Epithelial cell of prostate (primary cell): ENCODE measurements around the gene LAYN.
A peak's percentile ranks its signal among the peaks of the same experiment; 100 is the strongest.

Experiments used
- DNase-seq: peaks from one replicate; pipeline ENCODE4 v3.0.0-alpha.2; 2011; ENCODE audit warnings: low read depth, low spot score
- H3K27ac ChIP-seq: fragments of 450-650 bp; 2 replicates; pipeline ENCODE4 v1.5.1; 2017; ENCODE audit warnings: mild to moderate bottlenecking

The LAYN gene

GRCh38 chr11:111559800-111560464, 19.4 kb downstream of the LAYN start:
- H3K27ac ChIP-seq = no peak overlapping the region
- no peak for DNase-seq

GRCh38 chr11:111560800-111561199, 20.3 kb downstream of the LAYN start:
- H3K27ac ChIP-seq = peak overlapping the region; percentile 34
- no peak for DNase-seq

- peak overlapping the region; percentile 34 for H3K27ac ChIP-seq
Observed at GRCh38 chr11:111561306-111561705, 20.8 kb downstream of the LAYN start.

GRCh38 chr11:111561791-111562325, 21.3 kb downstream of the LAYN start:
- peak overlapping the region; percentile 34 for H3K27ac ChIP-seq
- DNase-seq = no peak

More at GRCh38 chr11:111561306-111561705, 20.8 kb downstream of the LAYN start:
- no peak for DNase-seq

- no peak for DNase-seq
- H3K27ac ChIP-seq = no peak overlapping the region
Observed at GRCh38 chr11:111562692-111563389, 22.3 kb downstream of the LAYN start.

GRCh38 chr11:111565114-111565720, 24.7 kb downstream of the LAYN start:
- no peak overlapping the region for H3K27ac ChIP-seq
- DNase-seq = no peak

- no peak overlapping the region for H3K27ac ChIP-seq
- no peak for DNase-seq
Observed at GRCh38 chr11:111566324-111566723, 25.8 kb downstream of the LAYN start.

- no peak for DNase-seq
- H3K27ac ChIP-seq = no peak overlapping the region
Observed at GRCh38 chr11:111569476-111569875, 29.0 kb downstream of the LAYN start.

- no peak overlapping the region for H3K27ac ChIP-seq
- no peak for DNase-seq
Observed at GRCh38 chr11:111570796-111571195, 30.3 kb downstream of the LAYN start.

- no peak overlapping the region for H3K27ac ChIP-seq
- DNase-seq = no peak
Observed at GRCh38 chr11:111571829-111572501, 31.4 kb downstream of the LAYN start.

GRCh38 chr11:111572581-111572980, 32.1 kb downstream of the LAYN start:
- DNase-seq = no peak
- no peak overlapping the region for H3K27ac ChIP-seq

GRCh38 chr11:111573821-111574249, 33.3 kb downstream of the LAYN start:
- DNase-seq = no peak
- no peak overlapping the region for H3K27ac ChIP-seq

- no peak for DNase-seq
Observed at GRCh38 chr11:111574373-111575225, 34.1 kb downstream of the LAYN start.

GRCh38 chr11:111575740-111576139, 35.2 kb downstream of the LAYN start:
- DNase-seq = no peak

More at GRCh38 chr11:111574373-111575225, 34.1 kb downstream of the LAYN start:
- H3K27ac ChIP-seq = no peak overlapping the region

GRCh38 chr11:111577821-111578220, 37.3 kb downstream of the LAYN start:
- no peak overlapping the region for H3K27ac ChIP-seq
- DNase-seq = no peak

More at GRCh38 chr11:111575740-111576139, 35.2 kb downstream of the LAYN start:
- H3K27ac ChIP-seq = no peak overlapping the region

- no peak for DNase-seq
- H3K27ac ChIP-seq = no peak overlapping the region
Observed at GRCh38 chr11:111581341-111581740, 40.8 kb downstream of the LAYN start.

- no peak overlapping the region for H3K27ac ChIP-seq
- DNase-seq = no peak
Observed at GRCh38 chr11:111582163-111582562, 41.6 kb downstream of the LAYN start.

- DNase-seq = no peak
- no peak overlapping the region for H3K27ac ChIP-seq
Observed at GRCh38 chr11:111582881-111583280, 42.4 kb downstream of the LAYN start.

- DNase-seq = no peak
- H3K27ac ChIP-seq = no peak overlapping the region
Observed at GRCh38 chr11:111585371-111585770, 44.9 kb downstream of the LAYN start.
